T47D (cell line): ENCODE measurements around the gene P2RX7.
"Not testable (repeated sequence)": the region's sequence is repeated elsewhere in the genome, so short reads cannot be mapped to it uniquely, and the experiment has no call there.

Experiments
- DNase-seq, 2 experiments: peaks; one replicate each; pipeline versions ENCODE4 v3.0.0 to v3.0.0-alpha.2; 2011 to 2012; ENCODE audit warnings: low read depth in 1 of 2, low spot score in 1 of 2
- JUND ChIP-seq: IDR thresholded peaks from 2 replicates; pipeline ENCODE4 v1.6.1; 2012; ENCODE audit warnings: low read depth
- in situ Hi-C: cut with HindIII; loops from 2 replicates; pipeline ENCODE4 v1.10.0; 2016; ENCODE audit warnings: low sequenced_read_pairs, low pct_unique_long_range_greater_than_20kb

P2RX7 gene

DNA sequence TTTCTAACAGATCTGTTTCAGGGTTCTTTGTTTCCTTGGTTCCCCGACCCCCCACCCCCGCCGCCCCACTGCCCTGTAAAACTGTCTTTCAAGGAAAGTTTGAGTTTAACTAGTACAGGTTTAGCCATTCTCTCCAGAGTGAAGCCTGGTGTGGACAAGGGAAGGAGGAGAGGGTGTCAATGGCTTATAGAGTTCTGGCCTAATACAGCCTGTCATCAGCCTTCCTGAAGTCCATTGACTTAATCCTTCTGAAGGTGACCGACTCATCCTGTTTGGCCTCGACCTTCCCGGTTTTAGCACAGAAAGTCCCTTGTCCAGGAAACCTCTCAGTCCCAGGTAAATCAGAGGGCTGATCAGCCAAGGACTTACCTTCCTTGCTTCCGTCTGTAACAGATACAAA lies 66.3 kb downstream of the P2RX7 start:
- no peak for TF ChIP-seq JUND
- no peak for DNase-seq
- in situ Hi-C loops = no loop called here

DNA sequence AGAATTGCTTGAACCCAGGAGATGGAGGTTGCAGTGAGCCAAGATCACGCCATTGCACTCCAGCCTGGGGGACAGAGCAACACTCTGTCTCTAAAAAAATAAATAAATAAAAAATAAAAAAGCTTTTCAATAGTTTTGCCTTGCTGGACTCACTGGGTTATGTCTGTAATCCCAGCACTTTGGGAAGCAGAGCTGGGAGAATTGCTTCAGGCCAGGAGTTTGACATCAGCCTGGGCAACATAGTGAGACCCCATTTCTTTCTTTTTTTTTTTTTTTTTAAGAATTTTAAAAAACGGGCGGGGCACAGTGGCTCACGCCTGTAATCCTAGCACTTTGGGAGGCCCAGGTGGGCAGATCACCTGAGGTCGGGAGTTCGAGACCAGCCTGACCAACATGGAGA lies 68.5 kb downstream of the P2RX7 start:
- in situ Hi-C loops, DNase-seq: not testable (repeated sequence)

DNA sequence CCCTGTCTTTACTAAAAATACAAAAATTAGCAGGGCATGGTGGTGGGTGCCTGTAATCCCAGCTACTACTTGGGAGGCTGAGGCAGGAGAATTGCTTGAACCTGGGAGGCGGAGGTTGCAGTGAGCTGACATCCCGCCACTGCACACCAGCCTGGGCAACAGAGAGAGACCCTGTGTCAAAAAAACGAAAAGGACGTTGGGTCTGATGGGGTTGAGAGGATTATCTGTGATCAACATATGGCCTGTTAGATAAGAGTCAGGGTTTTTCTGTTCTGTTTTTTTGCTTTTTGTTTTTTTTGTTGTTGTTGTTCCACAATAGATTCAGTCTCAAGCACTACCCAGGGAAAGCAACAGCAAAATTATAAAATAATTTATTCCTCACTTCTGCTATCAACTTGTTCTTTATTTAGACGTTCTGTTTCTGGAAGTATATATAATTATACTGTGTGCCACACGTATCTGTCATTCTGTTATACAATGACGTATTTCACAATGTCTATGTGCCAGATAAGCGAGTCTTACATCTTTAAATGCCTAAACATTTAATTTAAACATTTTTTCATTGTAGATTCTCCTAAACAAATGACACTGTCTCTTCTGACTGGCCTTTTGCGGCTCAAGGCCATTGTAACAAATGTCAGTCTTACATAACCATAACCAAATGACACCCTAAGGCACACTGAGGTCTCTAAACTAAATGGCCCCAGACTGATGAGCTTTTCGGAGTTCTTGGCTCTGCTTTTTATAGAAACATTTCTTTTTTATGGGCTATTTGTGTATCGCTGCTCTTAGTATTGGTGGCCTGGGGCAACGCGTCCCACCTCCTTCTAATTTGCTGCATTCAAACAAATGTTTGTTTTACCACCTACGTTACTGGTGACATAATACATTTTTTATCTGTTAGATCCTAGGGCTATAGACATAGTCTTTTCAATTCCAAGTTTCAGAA lies 70.0 kb downstream of the P2RX7 start:
- in situ Hi-C loops = no loop called here
- DNase-seq = peak in 1 of 2 experiments; percentile 22
- TF ChIP-seq JUND = peak; percentile 42; the same call in 1 of the 2 replicates

- in situ Hi-C loops = no loop called here
- DNase-seq = no peak
- no peak for TF ChIP-seq JUND
Observed at GRCh38 chr12:121203482-121203881, 70.8 kb downstream of the P2RX7 start.

DNA sequence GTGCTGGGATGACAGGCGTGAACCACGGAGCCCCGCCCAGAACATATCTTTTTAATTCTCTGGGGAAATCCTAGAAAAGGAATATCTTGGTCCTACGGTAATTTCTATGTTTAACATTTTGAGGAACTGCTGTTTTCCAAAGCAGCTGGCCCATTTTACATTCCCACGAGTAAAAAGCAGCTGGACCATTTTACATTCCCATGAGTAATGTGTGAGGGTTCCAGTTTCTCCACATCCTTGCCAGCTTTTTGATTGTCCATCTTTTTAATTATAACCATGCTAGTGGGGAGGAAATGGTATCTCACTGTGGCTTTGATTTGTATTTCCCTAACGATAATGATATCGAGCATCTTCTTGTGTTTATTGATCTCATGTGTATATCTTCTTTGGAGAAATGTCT lies 72.8 kb downstream of the P2RX7 start:
- in situ Hi-C loops = no loop called here
- DNase-seq = no peak
- no peak for TF ChIP-seq JUND

DNA sequence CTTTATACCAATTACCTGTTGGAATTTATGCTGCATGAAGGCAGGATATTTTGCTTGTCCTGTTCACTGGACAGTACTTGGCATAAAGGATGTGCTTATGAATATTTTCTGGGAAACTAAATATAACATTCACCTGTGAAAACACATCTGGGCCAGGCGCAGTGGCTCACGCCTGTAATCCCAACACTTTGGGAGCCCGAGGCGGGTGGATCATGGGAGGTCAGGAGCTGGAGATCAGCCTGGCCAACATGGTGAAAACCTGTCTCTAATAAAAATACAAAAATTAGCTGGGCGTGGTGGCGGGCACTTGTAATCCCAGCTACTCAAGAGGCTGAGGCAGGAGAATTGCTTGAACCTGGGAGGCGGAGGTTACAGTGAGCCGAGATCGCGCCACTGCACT lies 75.9 kb downstream of the P2RX7 start:
- in situ Hi-C loops = not testable (repeated sequence)

GRCh38 chr12:121209221-121209620 lies 76.5 kb downstream of the P2RX7 start:
- DNase-seq = no peak
- in situ Hi-C loops = no loop called here
- no peak for TF ChIP-seq JUND

More for the DNA sequence above, 75.9 kb downstream of the P2RX7 start:
- not testable (repeated sequence) for DNase-seq

- DNase-seq = peak; percentile 79 to 89
- in situ Hi-C loops = no loop called here
- no peak for TF ChIP-seq JUND
Observed at GRCh38 chr12:121209624-121210572, 77.2 kb downstream of the P2RX7 start, which contains the start of gene P2RX4. Gene P2RX4 (plus strand): TSS chr12:121210129. CDS start chr12:121210165, 36 bp downstream.

DNA sequence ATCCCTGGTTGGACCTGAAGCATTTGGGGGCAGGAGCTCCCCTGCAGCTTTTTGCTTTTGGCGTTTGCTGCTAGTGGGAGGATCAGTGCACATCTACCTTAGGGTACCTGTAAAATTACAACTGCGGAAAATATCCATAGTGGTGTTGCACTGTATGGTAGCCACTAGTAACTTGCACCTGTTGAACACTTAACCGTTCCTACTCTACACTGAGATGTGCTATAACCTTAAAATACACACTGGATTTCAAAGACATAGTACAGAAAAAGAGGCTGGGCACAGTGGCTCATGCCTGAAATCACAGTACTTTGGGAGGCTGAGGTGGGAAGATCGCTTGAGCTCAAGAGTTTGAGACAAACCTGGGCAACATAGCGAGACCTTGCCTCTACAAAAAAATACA lies 80.2 kb downstream of the P2RX7 start:
- TF ChIP-seq JUND = no peak
- in situ Hi-C loops = no loop called here
- DNase-seq = no peak

DNA sequence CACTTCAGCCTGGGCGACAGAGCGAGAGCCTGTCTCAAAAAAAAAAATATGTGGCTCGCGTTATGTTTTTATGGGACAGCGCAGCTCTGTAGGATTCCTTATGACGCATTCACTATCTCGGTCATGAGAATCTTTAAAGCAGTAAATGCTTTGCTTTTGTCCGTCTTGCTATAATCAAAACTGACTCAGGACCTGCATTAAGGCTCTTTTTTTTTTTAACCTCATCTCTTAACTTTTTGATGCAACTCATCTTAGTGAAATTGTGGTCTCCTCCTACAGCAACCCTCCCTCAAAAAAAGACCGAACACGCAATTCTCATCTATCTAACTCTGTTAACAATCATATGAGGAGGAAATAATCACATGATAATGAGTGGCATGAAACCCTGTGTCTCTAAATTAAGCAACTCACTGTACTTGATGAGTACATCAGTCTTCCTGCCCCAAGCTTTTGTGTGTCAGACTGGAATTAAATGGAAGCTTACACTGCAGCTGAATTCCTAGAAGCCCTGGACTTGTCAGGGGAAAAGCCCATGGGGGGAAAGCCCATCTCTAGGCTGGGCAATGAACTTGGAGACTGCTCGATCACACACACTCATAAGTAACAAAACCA lies 81.6 kb downstream of the P2RX7 start:
- no peak for DNase-seq
- in situ Hi-C loops = no loop called here
- TF ChIP-seq JUND = no peak

GRCh38 chr12:121214855-121215745 lies 82.4 kb downstream of the P2RX7 start:
- DNase-seq = no peak
- no peak for TF ChIP-seq JUND
- in situ Hi-C loops = no loop called here
